ENCODE measurements around the gene OR7D2.

DNA sequence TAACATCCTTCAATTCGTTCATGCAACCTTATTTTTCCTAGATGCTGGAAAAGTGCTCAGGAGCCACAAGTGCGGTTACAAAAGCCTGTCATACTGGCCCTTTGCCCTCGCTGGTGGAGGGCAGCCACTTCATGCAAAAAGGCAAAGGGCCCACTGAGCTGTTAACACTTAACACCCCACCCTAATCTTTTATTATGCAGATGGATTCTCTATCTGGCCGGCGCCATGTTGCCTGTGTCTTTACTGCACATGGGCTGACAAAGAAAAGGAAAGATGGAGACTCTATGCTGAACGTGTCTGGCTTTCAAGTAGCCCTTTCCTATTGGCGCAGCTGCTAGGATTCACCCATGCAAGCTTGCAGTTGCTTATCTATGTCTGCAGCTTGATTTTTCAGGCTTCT lies 10.8 kb downstream of the OR7D2 start:
- TF ChIP-seq EZH2 (IDR thresholded peaks at IDR 0.05; ENCODE audit: borderline replicate concordance, low read length) = no peak
- TF ChIP-seq, protein P1, sequence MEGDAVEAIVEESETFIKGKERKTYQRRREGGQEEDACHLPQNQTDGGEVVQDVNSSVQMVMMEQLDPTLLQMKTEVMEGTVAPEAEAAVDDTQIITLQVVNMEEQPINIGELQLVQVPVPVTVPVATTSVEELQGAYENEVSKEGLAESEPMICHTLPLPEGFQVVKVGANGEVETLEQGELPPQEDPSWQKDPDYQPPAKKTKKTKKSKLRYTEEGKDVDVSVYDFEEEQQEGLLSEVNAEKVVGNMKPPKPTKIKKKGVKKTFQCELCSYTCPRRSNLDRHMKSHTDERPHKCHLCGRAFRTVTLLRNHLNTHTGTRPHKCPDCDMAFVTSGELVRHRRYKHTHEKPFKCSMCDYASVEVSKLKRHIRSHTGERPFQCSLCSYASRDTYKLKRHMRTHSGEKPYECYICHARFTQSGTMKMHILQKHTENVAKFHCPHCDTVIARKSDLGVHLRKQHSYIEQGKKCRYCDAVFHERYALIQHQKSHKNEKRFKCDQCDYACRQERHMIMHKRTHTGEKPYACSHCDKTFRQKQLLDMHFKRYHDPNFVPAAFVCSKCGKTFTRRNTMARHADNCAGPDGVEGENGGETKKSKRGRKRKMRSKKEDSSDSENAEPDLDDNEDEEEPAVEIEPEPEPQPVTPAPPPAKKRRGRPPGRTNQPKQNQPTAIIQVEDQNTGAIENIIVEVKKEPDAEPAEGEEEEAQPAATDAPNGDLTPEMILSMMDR (conservative IDR thresholded peaks at IDR 0.05 in 1 of 2, IDR thresholded peaks at IDR 0.05 in 1 of 2; ENCODE audit: extremely low read depth in 1 of 2, insufficient read depth in 1 of 2, low read depth in 1 of 2, low read length in 2 of 2) = no peak
